Superior temporal gyrus (tissue), 1 donor: ENCODE data around the gene PHF12.
"Not testable (repeated sequence)": the region's sequence is repeated elsewhere in the genome, so short reads cannot be mapped to it uniquely, and the experiment has no call there.

Experiments used
- DNase-seq: peaks from one replicate; pipeline ENCODE4 v3.0.0-alpha.2; 2016; ENCODE audit errors: extremely low spot score

Gene PHF12

GRCh38 chr17:28935744-28936460 lies 15.4 kb downstream of the PHF12 start:
- no peak for DNase-seq

GRCh38 chr17:28934508-28934907 lies 16.8 kb downstream of the PHF12 start:
- not testable (repeated sequence) for DNase-seq

GRCh38 chr17:28929787-28930186 lies 21.5 kb downstream of the PHF12 start:
- no peak for DNase-seq

- DNase-seq, result no peak
Observed at GRCh38 chr17:28928061-28928460, 23.3 kb downstream of the PHF12 start.

- DNase-seq, result no peak
Observed at GRCh38 chr17:28926786-28927185, 24.5 kb downstream of the PHF12 start.

GRCh38 chr17:28926366-28926765 lies 25.0 kb downstream of the PHF12 start:
- no peak for DNase-seq

GRCh38 chr17:28925912-28926365 lies 25.4 kb downstream of the PHF12 start:
- DNase-seq, result no peak

GRCh38 chr17:28920201-28920600 lies 31.1 kb downstream of the PHF12 start:
- no peak for DNase-seq

- DNase-seq, result no peak
Observed at GRCh38 chr17:28918295-28918694, 33.0 kb downstream of the PHF12 start.

GRCh38 chr17:28917465-28917864 lies 33.9 kb downstream of the PHF12 start:
- no peak for DNase-seq

- DNase-seq, result no peak
Observed at GRCh38 chr17:28917029-28917428, 34.3 kb downstream of the PHF12 start.

GRCh38 chr17:28916302-28916934 lies 34.9 kb downstream of the PHF12 start:
- peak; percentile 73 for DNase-seq

GRCh38 chr17:28912938-28913333 lies 38.4 kb downstream of the PHF12 start:
- no peak for DNase-seq

- DNase-seq, result no peak
Observed at GRCh38 chr17:28912281-28912937, 38.9 kb downstream of the PHF12 start.

GRCh38 chr17:28911411-28912045 lies 39.8 kb downstream of the PHF12 start:
- no peak for DNase-seq

- DNase-seq, result no peak
Observed at GRCh38 chr17:28910534-28910933, 40.8 kb downstream of the PHF12 start.

GRCh38 chr17:28908640-28909167 lies 42.6 kb downstream of the PHF12 start:
- peak; percentile 41 for DNase-seq

GRCh38 chr17:28907709-28908475 lies 43.4 kb downstream of the PHF12 start:
- DNase-seq, result peak; percentile 22

GRCh38 chr17:28906706-28907438 lies 44.4 kb downstream of the PHF12 start:
- DNase-seq, result no peak

GRCh38 chr17:28906276-28906675 lies 45.0 kb downstream of the PHF12 start:
- DNase-seq, result peak; percentile 16

GRCh38 chr17:28904800-28905199 lies 46.5 kb downstream of the PHF12 start:
- no peak for DNase-seq
